ENCODE data around the gene KRTAP5-7. TPM values are rescaled to one million over a fixed set of nuclear protein-coding genes. Genes with fewer than 3 reads are reported as not detected.
A peak's percentile ranks its signal among the peaks of the same experiment; 100 is the strongest.
"Not testable (repeated sequence)": the region's sequence is repeated elsewhere in the genome, so short reads cannot be mapped to it uniquely, and the experiment has no call there.

Gene KRTAP5-7
- total and polyA plus RNA-seq, 2 experiments from 2014 or later: not detected

DNA sequence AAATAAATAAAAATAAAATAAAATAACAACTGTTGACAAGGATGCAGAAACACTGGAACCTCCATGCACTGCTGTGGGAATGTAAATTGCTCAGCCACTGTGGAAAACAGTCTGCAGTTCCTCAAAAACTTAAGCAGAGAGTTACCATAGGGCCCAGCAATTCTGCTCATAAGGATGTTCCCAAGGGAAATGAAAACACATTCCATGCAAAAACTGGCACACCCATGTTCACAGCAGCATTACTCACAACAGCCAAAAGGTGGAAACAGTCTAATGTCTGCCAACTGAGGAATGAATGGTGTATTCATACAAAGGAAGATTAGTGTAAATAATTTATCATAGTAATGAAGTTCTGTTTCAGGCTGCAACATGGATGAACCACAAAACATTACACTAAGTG is 35.1 kb downstream of the KRTAP5-7 start:
- peak in 1 of 2 donors; percentile 4 for DNase-seq (ENCODE audit: low read depth in 1 of 2, low spot score in 1 of 2)
- Histone ChIP-seq H3K36me3 (no peaks in the 10 kb centered on the region), H3K27ac (no peak overlapping the region), H3K4me1 (ENCODE audit: low read depth) (no peaks in the 10 kb centered on the region), H3K9me3 (ENCODE audit: low read depth) (no peaks in the 10 kb centered on the region), H3K4me3 (no peak overlapping the region), H3K27me3 (no peaks in the 10 kb centered on the region)
- TF ChIP-seq, protein P1, sequence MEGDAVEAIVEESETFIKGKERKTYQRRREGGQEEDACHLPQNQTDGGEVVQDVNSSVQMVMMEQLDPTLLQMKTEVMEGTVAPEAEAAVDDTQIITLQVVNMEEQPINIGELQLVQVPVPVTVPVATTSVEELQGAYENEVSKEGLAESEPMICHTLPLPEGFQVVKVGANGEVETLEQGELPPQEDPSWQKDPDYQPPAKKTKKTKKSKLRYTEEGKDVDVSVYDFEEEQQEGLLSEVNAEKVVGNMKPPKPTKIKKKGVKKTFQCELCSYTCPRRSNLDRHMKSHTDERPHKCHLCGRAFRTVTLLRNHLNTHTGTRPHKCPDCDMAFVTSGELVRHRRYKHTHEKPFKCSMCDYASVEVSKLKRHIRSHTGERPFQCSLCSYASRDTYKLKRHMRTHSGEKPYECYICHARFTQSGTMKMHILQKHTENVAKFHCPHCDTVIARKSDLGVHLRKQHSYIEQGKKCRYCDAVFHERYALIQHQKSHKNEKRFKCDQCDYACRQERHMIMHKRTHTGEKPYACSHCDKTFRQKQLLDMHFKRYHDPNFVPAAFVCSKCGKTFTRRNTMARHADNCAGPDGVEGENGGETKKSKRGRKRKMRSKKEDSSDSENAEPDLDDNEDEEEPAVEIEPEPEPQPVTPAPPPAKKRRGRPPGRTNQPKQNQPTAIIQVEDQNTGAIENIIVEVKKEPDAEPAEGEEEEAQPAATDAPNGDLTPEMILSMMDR (IDR thresholded peaks at IDR 0.05; ENCODE audit: low read depth, low read length): no peak

- no peaks in the 10 kb centered on the region for H3K36me3 ChIP-seq
- peak; percentile 62 to 63 for DNase-seq (ENCODE audit: low read depth in 1 of 2, low spot score in 1 of 2)
- TF ChIP-seq, protein P1 (IDR thresholded peaks at IDR 0.05; ENCODE audit: low read depth, low read length): peak; percentile 57
- H3K4me1 ChIP-seq (ENCODE audit: low read depth): no peaks in the 10 kb centered on the region
- H3K27ac ChIP-seq: no peak overlapping the region
- H3K9me3 ChIP-seq (ENCODE audit: low read depth): no peaks in the 10 kb centered on the region
- no peak overlapping the region for H3K4me3 ChIP-seq
- H3K27me3 ChIP-seq: no peaks in the 10 kb centered on the region
These were observed 36.3 kb downstream of the KRTAP5-7 start for GRCh38 chr11:71563406-71563805.

GRCh38 chr11:71564430-71564829 is 37.4 kb downstream of the KRTAP5-7 start:
- Histone ChIP-seq H3K4me3 (no peak overlapping the region), H3K27me3 (no peaks in the 10 kb centered on the region), H3K27ac (no peak overlapping the region), H3K4me1 (ENCODE audit: low read depth) (no peaks in the 10 kb centered on the region), H3K9me3 (ENCODE audit: low read depth) (no peaks in the 10 kb centered on the region), H3K36me3 (no peaks in the 10 kb centered on the region)
- TF ChIP-seq, protein P1 (IDR thresholded peaks at IDR 0.05; ENCODE audit: low read depth, low read length): no peak
- no peak for DNase-seq (ENCODE audit: low read depth in 1 of 2, low spot score in 1 of 2)

DNA sequence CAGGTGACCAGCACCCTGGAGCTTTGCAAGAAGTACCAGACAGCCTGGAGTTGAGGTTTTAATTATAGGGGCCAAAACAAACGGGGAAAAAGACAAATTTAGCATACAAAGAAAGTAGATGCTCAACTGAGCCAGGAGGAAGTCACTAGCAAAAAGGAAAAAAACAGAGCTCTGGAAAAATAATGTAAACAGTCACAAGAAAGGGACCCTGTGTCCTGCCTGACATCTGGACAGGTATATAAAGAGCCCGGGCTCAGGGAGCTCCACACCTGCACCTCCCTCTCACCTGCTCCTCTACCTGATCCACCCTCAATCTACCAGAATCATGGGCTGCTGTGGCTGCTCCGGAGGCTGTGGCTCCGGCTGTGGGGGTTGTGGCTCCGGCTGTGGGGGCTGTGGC is 38.2 kb downstream of the KRTAP5-7 start, which contains the start of gene KRTAP5-10:
TSS of gene KRTAP5-10 (plus strand) at position 301 of the 400 bp plus-strand sequence. CDS start at position 326, 25 bp downstream.
- TF ChIP-seq, protein P1 (IDR thresholded peaks at IDR 0.05; ENCODE audit: low read depth, low read length): no peak
- Histone ChIP-seq H3K36me3 (no peaks in the 10 kb centered on the region), H3K4me3 (no peak within 1 kb of the TSS), H3K4me1 (ENCODE audit: low read depth) (no peaks in the 10 kb centered on the region), H3K27me3 (no peaks in the 10 kb centered on the region), H3K9me3 (ENCODE audit: low read depth) (no peaks in the 10 kb centered on the region), H3K27ac (no peak within 1 kb of the TSS)
- no peak for DNase-seq (ENCODE audit: low read depth in 1 of 2, low spot score in 1 of 2)

GRCh38 chr11:71566081-71566620 is 39.1 kb downstream of the KRTAP5-7 start:
- H3K4me3 ChIP-seq: no peak overlapping the region

GRCh38 chr11:71566626-71567599 is 39.8 kb downstream of the KRTAP5-7 start:
- H3K4me3 ChIP-seq; H3K27me3 ChIP-seq; H3K4me1 ChIP-seq (ENCODE audit: low read depth); H3K36me3 ChIP-seq; H3K27ac ChIP-seq; DNase-seq (ENCODE audit: low read depth in 1 of 2, low spot score in 1 of 2); H3K9me3 ChIP-seq (ENCODE audit: low read depth): not testable (repeated sequence)

More at GRCh38 chr11:71566081-71566620, 39.1 kb downstream of the KRTAP5-7 start:
- no peak for DNase-seq (ENCODE audit: low read depth in 1 of 2, low spot score in 1 of 2)
- Histone ChIP-seq H3K27me3 (no peaks in the 10 kb centered on the region), H3K27ac (no peak overlapping the region), H3K9me3 (ENCODE audit: low read depth) (no peaks in the 10 kb centered on the region), H3K36me3 (no peaks in the 10 kb centered on the region), H3K4me1 (ENCODE audit: low read depth) (no peaks in the 10 kb centered on the region)
- TF ChIP-seq, protein P1 (IDR thresholded peaks at IDR 0.05; ENCODE audit: low read depth, low read length): no peak

- H3K27ac ChIP-seq; H3K4me1 ChIP-seq (ENCODE audit: low read depth); H3K27me3 ChIP-seq; H3K4me3 ChIP-seq; H3K36me3 ChIP-seq; H3K9me3 ChIP-seq (ENCODE audit: low read depth); DNase-seq (ENCODE audit: low read depth in 1 of 2, low spot score in 1 of 2): not testable (repeated sequence)
These were observed 40.6 kb downstream of the KRTAP5-7 start for GRCh38 chr11:71567633-71568032.

Measured in cardiac muscle cell (in vitro differentiated cells and primary cell).